ENCODE data around the gene ABLIM3.

ABLIM3 gene

DNA sequence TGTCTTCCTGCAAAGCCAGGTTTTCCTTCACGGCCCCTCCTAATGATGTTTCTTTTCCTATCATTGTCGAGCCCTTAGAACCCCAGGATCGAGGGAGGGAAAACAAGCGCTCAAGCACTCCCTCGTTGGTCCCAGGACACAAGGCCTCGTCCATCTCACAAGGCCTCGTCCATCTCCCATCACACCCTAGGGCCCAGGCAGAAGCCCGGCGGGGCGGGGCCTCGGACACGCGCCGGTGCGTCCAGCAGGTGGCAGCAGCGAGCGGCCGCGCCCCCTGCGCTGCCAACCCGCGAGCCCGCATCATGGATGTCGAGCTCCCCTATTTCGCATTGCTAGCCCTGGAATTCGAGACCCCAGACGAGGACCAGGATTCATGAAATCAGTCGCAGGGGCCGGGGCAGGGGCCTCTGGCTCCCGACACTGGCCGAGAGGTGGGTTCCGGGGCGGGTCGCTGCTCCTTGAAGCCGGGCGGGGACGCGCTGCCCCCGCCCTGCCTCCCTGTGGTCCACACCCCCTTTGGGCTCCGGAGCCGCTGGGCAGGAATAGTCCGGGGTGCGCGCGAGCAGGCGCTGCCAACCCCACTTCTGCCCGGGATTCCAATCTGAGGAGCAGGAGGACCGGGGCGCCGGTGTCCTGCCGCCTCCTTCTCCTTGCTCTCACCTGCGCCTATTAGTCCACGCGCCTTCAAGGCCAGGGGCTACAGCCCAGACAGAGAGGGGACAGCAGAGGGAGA lies at the start of gene ABLIM3:
Gene ABLIM3 (plus strand): TSS at position 270 of the 733 bp plus-strand sequence. CDS start 603 bp downstream, outside the sequence.
- DNase-seq (ENCODE audit: extremely low spot score), result peak; percentile 84
- TF ChIP-seq, protein P1, sequence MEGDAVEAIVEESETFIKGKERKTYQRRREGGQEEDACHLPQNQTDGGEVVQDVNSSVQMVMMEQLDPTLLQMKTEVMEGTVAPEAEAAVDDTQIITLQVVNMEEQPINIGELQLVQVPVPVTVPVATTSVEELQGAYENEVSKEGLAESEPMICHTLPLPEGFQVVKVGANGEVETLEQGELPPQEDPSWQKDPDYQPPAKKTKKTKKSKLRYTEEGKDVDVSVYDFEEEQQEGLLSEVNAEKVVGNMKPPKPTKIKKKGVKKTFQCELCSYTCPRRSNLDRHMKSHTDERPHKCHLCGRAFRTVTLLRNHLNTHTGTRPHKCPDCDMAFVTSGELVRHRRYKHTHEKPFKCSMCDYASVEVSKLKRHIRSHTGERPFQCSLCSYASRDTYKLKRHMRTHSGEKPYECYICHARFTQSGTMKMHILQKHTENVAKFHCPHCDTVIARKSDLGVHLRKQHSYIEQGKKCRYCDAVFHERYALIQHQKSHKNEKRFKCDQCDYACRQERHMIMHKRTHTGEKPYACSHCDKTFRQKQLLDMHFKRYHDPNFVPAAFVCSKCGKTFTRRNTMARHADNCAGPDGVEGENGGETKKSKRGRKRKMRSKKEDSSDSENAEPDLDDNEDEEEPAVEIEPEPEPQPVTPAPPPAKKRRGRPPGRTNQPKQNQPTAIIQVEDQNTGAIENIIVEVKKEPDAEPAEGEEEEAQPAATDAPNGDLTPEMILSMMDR (IDR thresholded peaks at IDR 0.05; ENCODE audit: control extremely low read depth, extremely low read depth, low read depth, missing control alignments), result peak; percentile 87
- POLR2A ChIA-PET, result no interaction called here
- CTCF ChIA-PET, result interaction anchor here (0.6 to 4.4 kb wide), 10 partner anchors 11 to 128 kb away, joined by 3 to 28 read pairs (median 4); no protein-coding TSS in a partner anchor

DNA sequence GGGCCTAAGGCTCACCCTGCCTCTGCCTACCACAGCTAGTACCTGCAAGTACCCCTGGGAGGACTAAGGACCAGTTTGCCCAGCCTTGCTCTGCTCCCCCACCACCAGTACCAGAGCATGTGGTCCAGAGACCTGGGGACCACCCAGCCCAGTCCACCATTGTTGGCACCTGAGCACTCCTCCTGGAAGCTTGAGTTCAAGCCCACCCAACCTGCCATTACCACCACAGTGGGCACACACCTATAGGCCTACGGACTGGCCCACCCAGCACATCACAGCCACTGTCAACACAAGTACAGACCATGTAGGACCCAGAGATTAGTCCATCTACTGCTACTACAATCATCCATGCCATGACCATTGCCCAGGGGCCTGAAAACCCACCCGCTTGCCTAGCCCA lies 47.7 kb upstream of the ABLIM3 start:
- TF ChIP-seq, protein P1 (IDR thresholded peaks at IDR 0.05; ENCODE audit: control extremely low read depth, extremely low read depth, low read depth, missing control alignments), result no peak
- DNase-seq (ENCODE audit: extremely low spot score), result no peak
- ChIA-PET CTCF (no interaction called here), POLR2A (no interaction called here)

DNA sequence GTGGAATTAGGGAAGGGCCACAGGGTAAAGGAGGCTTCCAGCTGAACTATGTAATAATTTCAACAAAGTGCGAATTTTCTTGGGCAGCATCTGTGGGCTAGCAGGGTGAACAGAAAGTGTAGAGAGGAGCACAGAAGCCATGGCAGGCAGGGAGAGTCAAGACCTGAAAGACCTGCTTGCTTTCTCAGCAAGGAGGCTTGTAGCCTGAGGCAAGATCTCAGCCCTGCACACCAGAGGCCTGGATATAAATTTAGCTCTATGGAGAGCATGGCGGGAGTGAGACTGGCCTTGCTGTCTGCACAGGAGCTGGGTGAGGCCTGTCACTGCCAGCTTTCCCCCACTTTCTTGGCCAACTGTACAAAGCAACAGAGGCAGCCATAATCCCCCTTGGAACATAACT lies 46.3 kb upstream of the ABLIM3 start:
- ChIA-PET CTCF (no interaction called here), POLR2A (no interaction called here)
- DNase-seq (ENCODE audit: extremely low spot score), result no peak
- TF ChIP-seq, protein P1 (IDR thresholded peaks at IDR 0.05; ENCODE audit: control extremely low read depth, extremely low read depth, low read depth, missing control alignments), result no peak

DNA sequence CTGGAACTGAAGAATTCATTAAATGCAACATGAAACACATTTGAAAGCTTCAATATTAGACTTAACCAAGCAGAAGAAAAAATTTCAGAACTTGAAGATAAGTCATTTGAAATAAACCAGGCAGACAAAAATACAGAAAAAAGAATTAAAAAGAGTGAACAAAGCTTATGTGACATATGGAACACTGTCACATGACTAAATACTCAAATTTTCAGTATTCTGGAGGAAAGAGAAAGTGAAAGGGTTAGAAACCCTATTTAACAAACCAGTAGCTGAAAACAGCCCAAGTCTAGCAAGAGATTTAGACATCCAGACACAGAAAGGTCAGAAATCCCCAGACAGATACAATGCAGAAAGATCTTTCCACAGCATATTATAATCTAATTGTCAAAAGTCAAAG lies 41.4 kb upstream of the ABLIM3 start:
- TF ChIP-seq, protein P1 (IDR thresholded peaks at IDR 0.05; ENCODE audit: control extremely low read depth, extremely low read depth, low read depth, missing control alignments), result no peak
- DNase-seq (ENCODE audit: extremely low spot score), result no peak
- ChIA-PET POLR2A (no interaction called here), CTCF (interaction anchor here (0.9 kb wide), 1 partner anchor 15 kb away, joined by 4 read pairs; no protein-coding TSS in a partner anchor)

DNA sequence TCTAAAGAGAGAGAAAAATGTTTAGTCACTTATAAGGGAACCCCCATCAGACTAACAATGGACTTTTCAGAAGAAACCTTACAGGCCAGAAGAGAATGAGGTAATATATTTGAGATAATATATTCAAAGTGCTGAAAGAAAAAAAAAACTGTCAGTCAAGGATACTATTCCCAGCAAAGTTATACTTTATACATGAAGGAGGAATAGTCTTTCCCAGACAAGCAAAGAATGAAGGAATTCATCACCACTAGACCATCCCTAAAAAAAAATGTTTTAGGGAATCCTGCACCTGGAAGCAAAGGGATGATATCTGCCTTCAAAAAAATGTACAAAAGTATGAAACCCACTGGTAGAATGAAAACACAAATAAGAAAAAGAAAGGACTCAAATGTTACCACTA lies 41.0 kb upstream of the ABLIM3 start:
- CTCF ChIA-PET, result interaction anchor here (0.9 kb wide), 1 partner anchor 14 kb away, joined by 4 read pairs; no protein-coding TSS in a partner anchor
- POLR2A ChIA-PET, result no interaction called here
- DNase-seq (ENCODE audit: extremely low spot score), result no peak
- TF ChIP-seq, protein P1 (IDR thresholded peaks at IDR 0.05; ENCODE audit: control extremely low read depth, extremely low read depth, low read depth, missing control alignments), result no peak

DNA sequence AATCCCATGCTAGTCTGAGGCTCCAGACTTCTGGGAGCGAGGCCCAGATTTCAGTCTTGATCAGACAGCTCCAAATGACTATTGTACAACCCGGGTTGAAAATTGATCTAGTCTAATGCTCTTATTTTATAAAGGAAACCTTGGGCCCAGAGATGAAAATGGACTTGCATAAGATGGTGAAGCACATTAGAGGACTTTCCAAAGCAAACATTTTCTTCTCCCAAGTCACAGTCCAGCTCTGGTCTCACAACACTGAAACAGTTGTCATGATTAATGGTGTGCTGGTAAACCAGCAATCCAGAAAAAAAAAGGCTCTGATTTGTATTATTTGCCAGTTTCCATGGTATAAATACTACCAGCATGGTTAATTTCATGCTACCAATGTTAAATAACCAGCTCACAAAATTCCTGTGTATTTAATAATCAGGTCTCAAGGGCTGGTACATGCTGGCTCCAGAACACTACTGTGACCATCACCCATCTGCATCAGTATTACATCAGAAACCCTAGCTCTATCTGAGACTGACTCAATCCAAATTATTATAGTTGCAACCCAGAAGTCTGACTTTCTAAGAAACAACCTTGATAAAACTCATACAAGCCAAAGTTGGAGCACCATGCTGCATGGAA lies 32.5 kb upstream of the ABLIM3 start:
- CTCF ChIA-PET, result interaction anchor here (0.8 to 1.1 kb wide), 4 partner anchors 12 to 74 kb away, joined by 3 to 5 read pairs (median 3); no protein-coding TSS in a partner anchor
- TF ChIP-seq, protein P1 (IDR thresholded peaks at IDR 0.05; ENCODE audit: control extremely low read depth, extremely low read depth, low read depth, missing control alignments), result no peak
- DNase-seq (ENCODE audit: extremely low spot score), result no peak
- POLR2A ChIA-PET, result no interaction called here

All from GM10248 (cell line).